ENCODE measurements around the gene SWSAP1.

The SWSAP1 gene

DNA sequence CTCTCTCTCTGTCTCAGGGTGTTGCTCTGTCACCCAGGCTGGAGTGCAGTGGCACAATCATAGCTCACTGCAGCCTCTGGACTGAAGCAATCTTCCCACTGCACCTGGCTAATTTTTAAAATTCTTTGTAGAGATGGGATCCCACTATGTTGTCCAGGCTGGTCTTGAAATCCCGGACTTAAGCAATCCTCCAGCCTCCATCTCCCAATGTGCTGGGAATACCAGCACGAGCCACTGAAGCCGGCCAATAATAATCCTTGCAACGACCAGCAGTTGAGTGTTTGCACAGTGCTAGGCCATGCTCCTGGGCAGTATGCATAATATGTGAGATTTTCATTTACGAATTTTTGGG is 10.3 kb downstream of the SWSAP1 start:
- TF ChIP-seq, protein P1, sequence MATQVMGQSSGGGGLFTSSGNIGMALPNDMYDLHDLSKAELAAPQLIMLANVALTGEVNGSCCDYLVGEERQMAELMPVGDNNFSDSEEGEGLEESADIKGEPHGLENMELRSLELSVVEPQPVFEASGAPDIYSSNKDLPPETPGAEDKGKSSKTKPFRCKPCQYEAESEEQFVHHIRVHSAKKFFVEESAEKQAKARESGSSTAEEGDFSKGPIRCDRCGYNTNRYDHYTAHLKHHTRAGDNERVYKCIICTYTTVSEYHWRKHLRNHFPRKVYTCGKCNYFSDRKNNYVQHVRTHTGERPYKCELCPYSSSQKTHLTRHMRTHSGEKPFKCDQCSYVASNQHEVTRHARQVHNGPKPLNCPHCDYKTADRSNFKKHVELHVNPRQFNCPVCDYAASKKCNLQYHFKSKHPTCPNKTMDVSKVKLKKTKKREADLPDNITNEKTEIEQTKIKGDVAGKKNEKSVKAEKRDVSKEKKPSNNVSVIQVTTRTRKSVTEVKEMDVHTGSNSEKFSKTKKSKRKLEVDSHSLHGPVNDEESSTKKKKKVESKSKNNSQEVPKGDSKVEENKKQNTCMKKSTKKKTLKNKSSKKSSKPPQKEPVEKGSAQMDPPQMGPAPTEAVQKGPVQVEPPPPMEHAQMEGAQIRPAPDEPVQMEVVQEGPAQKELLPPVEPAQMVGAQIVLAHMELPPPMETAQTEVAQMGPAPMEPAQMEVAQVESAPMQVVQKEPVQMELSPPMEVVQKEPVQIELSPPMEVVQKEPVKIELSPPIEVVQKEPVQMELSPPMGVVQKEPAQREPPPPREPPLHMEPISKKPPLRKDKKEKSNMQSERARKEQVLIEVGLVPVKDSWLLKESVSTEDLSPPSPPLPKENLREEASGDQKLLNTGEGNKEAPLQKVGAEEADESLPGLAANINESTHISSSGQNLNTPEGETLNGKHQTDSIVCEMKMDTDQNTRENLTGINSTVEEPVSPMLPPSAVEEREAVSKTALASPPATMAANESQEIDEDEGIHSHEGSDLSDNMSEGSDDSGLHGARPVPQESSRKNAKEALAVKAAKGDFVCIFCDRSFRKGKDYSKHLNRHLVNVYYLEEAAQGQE (IDR thresholded peaks at IDR 0.05; ENCODE audit: insufficient read depth in 1 of 2, low read depth in 2 of 2, low read length in 2 of 2), result no peak
- TF ChIP-seq FOXP2 (optimal IDR thresholded peaks at IDR 0.05; ENCODE audit: borderline replicate concordance, extremely low read depth, extremely low read length, insufficient read depth), result no peak
- no peak for TF ChIP-seq TAF1 (IDR thresholded peaks at IDR 0.05; ENCODE audit: borderline replicate concordance, insufficient read depth, low read length)
- TF ChIP-seq SIN3A (IDR thresholded peaks at IDR 0.05; ENCODE audit: borderline replicate concordance, insufficient read depth, low read length), result no peak
- no peak for TF ChIP-seq POLR2AphosphoS5 (IDR thresholded peaks at IDR 0.05; ENCODE audit: low read depth, low read length)

- TF ChIP-seq POLR2AphosphoS5 (IDR thresholded peaks at IDR 0.05; ENCODE audit: low read depth, low read length) (no peak), FOXP2 (optimal IDR thresholded peaks at IDR 0.05; ENCODE audit: borderline replicate concordance, extremely low read depth, extremely low read length, insufficient read depth) (no peak), SIN3A (IDR thresholded peaks at IDR 0.05; ENCODE audit: borderline replicate concordance, insufficient read depth, low read length) (no peak), TAF1 (IDR thresholded peaks at IDR 0.05; ENCODE audit: borderline replicate concordance, insufficient read depth, low read length) (no peak)
- TF ChIP-seq, protein P1 (IDR thresholded peaks at IDR 0.05; ENCODE audit: insufficient read depth in 1 of 2, low read depth in 2 of 2, low read length in 2 of 2), result no peak
These were observed 12.9 kb downstream of the SWSAP1 start for GRCh38 chr19:11387162-11388034.

GRCh38 chr19:11390359-11390758 is 15.9 kb downstream of the SWSAP1 start:
- TF ChIP-seq TAF1 (IDR thresholded peaks at IDR 0.05; ENCODE audit: borderline replicate concordance, insufficient read depth, low read length), result no peak
- TF ChIP-seq, protein P1 (IDR thresholded peaks at IDR 0.05; ENCODE audit: insufficient read depth in 1 of 2, low read depth in 2 of 2, low read length in 2 of 2), result no peak
- TF ChIP-seq POLR2AphosphoS5 (IDR thresholded peaks at IDR 0.05; ENCODE audit: low read depth, low read length), result no peak
- no peak for TF ChIP-seq FOXP2 (optimal IDR thresholded peaks at IDR 0.05; ENCODE audit: borderline replicate concordance, extremely low read depth, extremely low read length, insufficient read depth)
- TF ChIP-seq SIN3A (IDR thresholded peaks at IDR 0.05; ENCODE audit: borderline replicate concordance, insufficient read depth, low read length), result no peak

GRCh38 chr19:11390933-11391680 is 16.6 kb downstream of the SWSAP1 start:
- TF ChIP-seq, protein P1 (IDR thresholded peaks at IDR 0.05; ENCODE audit: insufficient read depth in 1 of 2, low read depth in 2 of 2, low read length in 2 of 2), result no peak
- TF ChIP-seq SIN3A (IDR thresholded peaks at IDR 0.05; ENCODE audit: borderline replicate concordance, insufficient read depth, low read length) (no peak), FOXP2 (optimal IDR thresholded peaks at IDR 0.05; ENCODE audit: borderline replicate concordance, extremely low read depth, extremely low read length, insufficient read depth) (no peak), POLR2AphosphoS5 (IDR thresholded peaks at IDR 0.05; ENCODE audit: low read depth, low read length) (no peak), TAF1 (IDR thresholded peaks at IDR 0.05; ENCODE audit: borderline replicate concordance, insufficient read depth, low read length) (no peak)

Data from PFSK-1 (cell line).